CD14-positive monocyte (primary cell): Measurements from ENCODE around the gene OVCA2. TPM values are rescaled to one million over a fixed set of nuclear protein-coding genes. Genes with fewer than 3 reads are reported as not detected.

Experiments used
- DNase-seq, 3 donors: peaks; one replicate each; pipeline ENCODE4 v3.0.0-alpha.2; 2011 to 2022
- H2AFZ ChIP-seq: 2 replicates; pipeline ENCODE4 v1.6.0; 2012; ENCODE audit warnings: mild to moderate bottlenecking, low read depth, low read length, inconsistent platforms; ENCODE audit not compliant: insufficient read depth, poor library complexity, severe bottlenecking
- H3K27ac ChIP-seq, 2 donors: 1 replicate in 1 of 2; 2 replicates in 1 of 2; pipeline ENCODE4 v1.5.1; 2012 to 2013; ENCODE audit warnings: low read length in 2 of 2, control low read depth in 1 of 2, inconsistent platforms in 1 of 2, low read depth in 1 of 2, mild to moderate bottlenecking in 1 of 2
- H3K27me3 ChIP-seq, 2 donors: one replicate each; pipeline versions ENCODE4 v1.6.0 to v1.6.1; 2011 to 2013; ENCODE audit warnings: low read length in 2 of 2; ENCODE audit not compliant: control insufficient read depth in 2 of 2, insufficient read depth in 2 of 2
- H3K36me3 ChIP-seq, 2 donors: replicated peaks in 1 of 2; 1 replicate in 1 of 2; 2 replicates in 1 of 2; pipeline versions ENCODE4 v1.5.1 to v1.6.1; 2012 to 2013; ENCODE audit warnings: low read length in 2 of 2, control low read depth in 1 of 2, inconsistent platforms in 1 of 2, mild to moderate bottlenecking in 1 of 2; ENCODE audit not compliant: insufficient read depth in 2 of 2, control insufficient read depth in 1 of 2
- H3K4me1 ChIP-seq, 2 donors: 1 replicate in 1 of 2; 2 replicates in 1 of 2; pipeline versions ENCODE4 v1.5.1 to v1.6.1; 2012 to 2013; ENCODE audit warnings: low read length in 2 of 2, control low read depth in 1 of 2, inconsistent platforms in 1 of 2, mild to moderate bottlenecking in 1 of 2, moderate library complexity in 1 of 2; ENCODE audit not compliant: insufficient read depth in 2 of 2, control insufficient read depth in 1 of 2
- H3K4me2 ChIP-seq: replicated peaks from 2 replicates; pipeline ENCODE3; 2012; ENCODE audit warnings: low read length, moderate library complexity, mild to moderate bottlenecking; ENCODE audit not compliant: poor library complexity, severe bottlenecking; ENCODE audit errors: extremely low read depth
- H3K4me3 ChIP-seq, 3 experiments: fragments of 200-600 bp in 1 of 3; sonication (generic) in 1 of 3; replicated peaks in 1 of 3; 1 replicate in 2 of 3; 2 replicates in 1 of 3; pipeline ENCODE4 v1.5.1; 2011 to 2013; ENCODE audit warnings: low read length in 3 of 3, mild to moderate bottlenecking in 3 of 3, control low read depth in 2 of 3, low read depth in 2 of 3, inconsistent platforms in 1 of 3, moderate library complexity in 1 of 3
- H3K79me2 ChIP-seq: 2 replicates; pipeline ENCODE4 v1.6.0; 2012; ENCODE audit warnings: mild to moderate bottlenecking, control low read depth, inconsistent platforms, low read length, moderate library complexity; ENCODE audit not compliant: insufficient read depth
- H3K9ac ChIP-seq: 2 replicates; pipeline ENCODE4 v1.6.0; 2017; ENCODE audit warnings: low read length, mild to moderate bottlenecking; ENCODE audit not compliant: insufficient read depth, poor library complexity, severe bottlenecking
- H3K9me3 ChIP-seq, 2 donors: replicated peaks in 1 of 2; 1 replicate in 1 of 2; 2 replicates in 1 of 2; pipeline versions ENCODE4 v1.5.1 to v1.6.1; 2012 to 2013; ENCODE audit warnings: low read length in 2 of 2, control low read depth in 1 of 2; ENCODE audit not compliant: control insufficient read depth in 1 of 2, insufficient read depth in 1 of 2
- H4K20me1 ChIP-seq: 2 replicates; pipeline ENCODE4 v1.6.0; 2012; ENCODE audit warnings: mild to moderate bottlenecking, low read length, control low read depth, moderate library complexity; ENCODE audit not compliant: insufficient read depth
- H3K27ac Mint-ChIP-seq, 7 donors: one replicate each; pipeline ENCODE4 v1.8.0; 2020; ENCODE audit warnings: mild to moderate bottlenecking in 7 of 7, mixed read lengths in 7 of 7, moderate library complexity in 6 of 7, inconsistent platforms in 2 of 7
- H3K27me3 Mint-ChIP-seq, 3 donors: one replicate each; pipeline ENCODE4 v1.8.0; 2021 to 2022; ENCODE audit warnings: low read depth in 3 of 3, mild to moderate bottlenecking in 3 of 3, mixed read lengths in 3 of 3, moderate library complexity in 3 of 3, inconsistent platforms in 1 of 3
- H3K36me3 Mint-ChIP-seq, 2 donors: one replicate each; pipeline ENCODE4 v1.8.0; 2020; ENCODE audit warnings: mixed read lengths in 2 of 2, inconsistent platforms in 1 of 2, mild to moderate bottlenecking in 1 of 2
- H3K4me1 Mint-ChIP-seq: one replicate; pipeline ENCODE4 v1.8.0; 2020; ENCODE audit warnings: mild to moderate bottlenecking, mixed read lengths
- H3K4me3 Mint-ChIP-seq, 2 donors: one replicate each; pipeline ENCODE4 v1.8.0; 2020; ENCODE audit warnings: mild to moderate bottlenecking in 2 of 2, mixed read lengths in 2 of 2, moderate library complexity in 1 of 2
- H3K9me3 Mint-ChIP-seq, 7 donors: one replicate each; pipeline ENCODE4 v1.8.0; 2020 to 2022; ENCODE audit warnings: mixed read lengths in 7 of 7, mild to moderate bottlenecking in 6 of 7, moderate library complexity in 6 of 7, inconsistent platforms in 2 of 7
- CTCF ChIP-seq: fragments of 200-600 bp; IDR thresholded peaks from one replicate; pipeline ENCODE4 v1.8.0; 2022; ENCODE audit warnings: antibody characterized with exemption, mild to moderate bottlenecking
- WGBS: methylation state at CpG from one replicate; pipeline ENCODE4 v1.1.5; 2013; ENCODE audit warnings: missing lambda C conversion rate; ENCODE audit not compliant: insufficient coverage; 5-methylcytosine and 5-hydroxymethylcytosine counted together
- intact Hi-C, 2 donors: fragments of 100-400 bp; cut with micrococcal nuclease; formaldehyde crosslinking; loops; one replicate each; pipeline versions ENCODE4 v1.15.0 to v1.15.1; 2023
- polyA plus RNA-seq, 3 donors: library from polyadenylated mRNA; depleted of rRNA in 1 of 3; unstranded in 2 of 3; stranded (reverse) in 1 of 3; fragments of 300-500 nt in 2 of 3; fragments of >200 nt in 1 of 3; fragmentation: Illumina TruSeq in 2 of 3; gene quantifications; 1 replicate in 2 of 3; 2 replicates in 1 of 3; pipeline ENCODE4 v1.2.3, GENCODE V29; 2012 to 2021

Gene OVCA2
- polyA plus RNA-seq, 3 donors, result 30.5 to 94.9 (median 69.1) TPM

- H3K27me3 Mint-ChIP-seq, result peaks cover 40 to 78% (median 44%) of the 10 kb centered on the region in 3 donors
- peak overlapping the region in 2 of 7 donors; percentile 6 to 30 for H3K27ac Mint-ChIP-seq
- peaks cover 0 to 3% of the 10 kb centered on the region in 2 donors for H3K9me3 ChIP-seq
- H3K4me2 ChIP-seq, result peak overlapping the region; percentile 85
- TF ChIP-seq CTCF, result no peak
- H4K20me1 ChIP-seq, result peaks cover 14% of the 10 kb centered on the region
- peak overlapping the region; percentile 24 to 76 (median 47) for H3K4me3 ChIP-seq
- H3K36me3 Mint-ChIP-seq, result peaks cover 13 to 15% of the 10 kb centered on the region in 2 donors
- peak overlapping the region; percentile 53 for H3K9ac ChIP-seq
- H3K27ac ChIP-seq, result no peak overlapping the region
- H3K9me3 Mint-ChIP-seq, result peaks cover 0 to 19% (median 7%) of the 10 kb centered on the region in 7 donors
- intact Hi-C loops, result loop anchor here (5.0 to 10.0 kb wide), 3 partner anchors 66 to 101 kb away; no protein-coding TSS in a partner anchor
- peaks cover 43 to 79% of the 10 kb centered on the region in 2 donors for H3K4me1 ChIP-seq
- peak; percentile 60 to 67 (median 63) for DNase-seq
- peaks cover 43% of the 10 kb centered on the region for H3K4me1 Mint-ChIP-seq
- H2AFZ ChIP-seq, result no peak overlapping the region
- WGBS, result 2% methylated on average over 83 of the region's 85 CpGs
- H3K27me3 ChIP-seq, result peaks cover 34 to 51% of the 10 kb centered on the region in 2 donors
- H3K79me2 ChIP-seq, result no peaks in the 10 kb centered on the region
- peaks cover 6 to 7% of the 10 kb centered on the region in 2 donors for H3K36me3 ChIP-seq
- peak overlapping the region; percentile 77 to 85 for H3K4me3 Mint-ChIP-seq
Measured at GRCh38 chr17:2056206-2057174, 14.7 kb downstream of the OVCA2 start.

- intact Hi-C loops, result loop anchor here (5.0 to 10.0 kb wide), 3 partner anchors 65 to 100 kb away; no protein-coding TSS in a partner anchor
- TF ChIP-seq CTCF, result no peak
- H3K27me3 ChIP-seq, result peaks cover 28 to 43% of the 10 kb centered on the region in 2 donors
Measured at GRCh38 chr17:2057175-2057759, 15.4 kb downstream of the OVCA2 start.

More at GRCh38 chr17:2057175-2057759, 15.4 kb downstream of the OVCA2 start:
- peaks cover 16 to 23% of the 10 kb centered on the region in 2 donors for H3K36me3 Mint-ChIP-seq
- no peaks in the 10 kb centered on the region for H3K79me2 ChIP-seq
- H2AFZ ChIP-seq, result no peak overlapping the region
- H3K27ac Mint-ChIP-seq, result no peak overlapping the region
- H3K9me3 ChIP-seq, result peaks cover 0 to 3% of the 10 kb centered on the region in 2 donors
- peaks cover 36% of the 10 kb centered on the region for H3K4me1 Mint-ChIP-seq
- peak overlapping the region; percentile 53 for H3K9ac ChIP-seq
- H3K27me3 Mint-ChIP-seq, result peaks cover 32 to 75% (median 39%) of the 10 kb centered on the region in 3 donors
- peaks cover 14% of the 10 kb centered on the region for H4K20me1 ChIP-seq
- peak overlapping the region; percentile 85 for H3K4me2 ChIP-seq
- H3K4me3 ChIP-seq, result peak overlapping the region in 1 of 3 experiments; percentile 76
- H3K9me3 Mint-ChIP-seq, result peaks cover 0 to 13% (median 5%) of the 10 kb centered on the region in 7 donors
- DNase-seq, result no peak
- H3K4me1 ChIP-seq, result peaks cover 43 to 76% of the 10 kb centered on the region in 2 donors
- H3K4me3 Mint-ChIP-seq, result no peak overlapping the region
- H3K27ac ChIP-seq, result no peak overlapping the region
- H3K36me3 ChIP-seq, result peaks cover 7 to 12% of the 10 kb centered on the region in 2 donors
- WGBS, result 5% methylated on average over 81 of the region's 81 CpGs
